H1 (cell line): ENCODE results near the gene PCAT7. TPM values are rescaled to one million over a fixed set of nuclear protein-coding genes. Genes with fewer than 3 reads are reported as not detected.

ENCODE experiments used
- CREB1 ChIP-seq: IDR thresholded peaks from 2 replicates; pipeline ENCODE4 v1.6.1; 2012; ENCODE audit warnings: inconsistent platforms
- CTBP2 ChIP-seq: IDR thresholded peaks from 2 replicates; pipeline ENCODE4 v1.7.0; 2011; ENCODE audit warnings: borderline replicate concordance, mild to moderate bottlenecking, moderate library complexity, mixed read lengths, low read length; ENCODE audit not compliant: insufficient read depth, insufficient read length
- JUND ChIP-seq: IDR thresholded peaks from 2 replicates; pipeline ENCODE4 v1.6.1; 2011; ENCODE audit warnings: mild to moderate bottlenecking, improper control_type of control experiment, low read length
- MAFK ChIP-seq: IDR thresholded peaks from 2 replicates; pipeline ENCODE4 v1.6.1; 2012; ENCODE audit warnings: low read depth, mild to moderate bottlenecking, improper control_type of control experiment, low read length
- SP4 ChIP-seq: IDR thresholded peaks from 2 replicates; pipeline ENCODE4 v1.6.1; 2012; ENCODE audit warnings: low read length, inconsistent platforms
- TEAD4 ChIP-seq: IDR thresholded peaks from 2 replicates; pipeline ENCODE4 v1.6.1; 2012; ENCODE audit warnings: low read depth, low read length, inconsistent platforms, mixed read lengths
- polyA plus RNA-seq, 7 experiments: library from polyadenylated mRNA; depleted of rRNA in 3 of 7; stranded (reverse) in 5 of 7; unstranded in 2 of 7; fragments of >200 nt in 5 of 7; fragments of 200-250 nt in 2 of 7; gene quantifications; 1 replicate in 5 of 7; 2 replicates in 1 of 7; 4 replicates in 1 of 7; pipeline versions ENCODE4 v1.2.1 to v1.2.3, GENCODE V29; 2011 to 2013; ENCODE audit warnings: missing spikeins in 2 of 7, mixed read lengths in 2 of 7
- total RNA-seq: library from RNA; stranded (reverse); fragmentation: NEBNext Ultra II Directional; extraction: Animal tissue kit (Norgen Biotek cat#: 25700); gene quantifications from 2 replicates; pipeline ENCODE4 v1.2.1, GENCODE V29; 2021

The PCAT7 gene
- total and polyA plus RNA-seq, 2 of the 8 experiments (the other 6 are each of a cell fraction or from before 2014, with no cell fraction given), result 3.2 to 4.1 TPM

GRCh38 chr9:94600715-94601114 is 45.8 kb downstream of the PCAT7 start (continued):
- TF ChIP-seq CTBP2 (no peak), TEAD4 (no peak), JUND (no peak), CREB1 (no peak), MAFK (no peak), SP4 (no peak)
